Measurements from ENCODE around the gene HAO2. TPM values are rescaled to one million over a fixed set of nuclear protein-coding genes. Genes with fewer than 3 reads are reported as not detected.

The HAO2 gene
- total and polyA plus RNA-seq, 12 donors: 0.17 to 4.8 (median 0.86) TPM; not detected in 4

- intact Hi-C loops (cut with DNase I): no loop called here
- DNase-seq: no peak
- 92 to 96% (median 93%) methylated on average over 3 of the region's 3 CpGs for WGBS, 4 donors
- Histone ChIP-seq H3K9me3 (replicated peaks in 1 of 3) (no peaks in the 10 kb centered on the region), H3K27ac (no peak overlapping the region), H3K27me3 (no peaks in the 10 kb centered on the region), H3K4me3 (no peak overlapping the region), H3K4me1 (replicated peaks in 1 of 2) (no peaks in the 10 kb centered on the region), H3K36me3 (replicated peaks in 1 of 2) (no peaks in the 10 kb centered on the region)
- TF ChIP-seq CTCF (IDR thresholded peaks at IDR 0.05): no peak
- no peak for TF ChIP-seq POLR2A (IDR thresholded peaks at IDR 0.05)
These were observed 14.7 kb upstream of the HAO2 start for GRCh38 chr1:119353836-119354235.

GRCh38 chr1:119358636-119359035, 9.9 kb upstream of the HAO2 start:
- H3K27ac ChIP-seq: no peak overlapping the region
- H3K9me3 ChIP-seq (replicated peaks in 1 of 3): no peaks in the 10 kb centered on the region
- 85 to 91% (median 89%) methylated on average over 3 to 4 of the region's 4 CpGs for WGBS, 4 donors
- H3K4me3 ChIP-seq: no peak overlapping the region
- no peak for DNase-seq
- no peaks in the 10 kb centered on the region for H3K27me3 ChIP-seq
- TF ChIP-seq CTCF (IDR thresholded peaks at IDR 0.05): no peak
- TF ChIP-seq POLR2A (IDR thresholded peaks at IDR 0.05): no peak
- no peaks in the 10 kb centered on the region for H3K36me3 ChIP-seq (replicated peaks in 1 of 2)
- intact Hi-C loops (cut with DNase I): no loop called here
- no peaks in the 10 kb centered on the region for H3K4me1 ChIP-seq (replicated peaks in 1 of 2)

GRCh38 chr1:119359730-119360129, 8.9 kb upstream of the HAO2 start:
- no peak for DNase-seq
- intact Hi-C loops (cut with DNase I): loop anchor here in 1 of 2 donors (5.0 to 10.0 kb wide), 2 partner anchors 77 to 1205 kb away; no protein-coding TSS in a partner anchor
- no peaks in the 10 kb centered on the region for H3K27me3 ChIP-seq
- H3K9me3 ChIP-seq (replicated peaks in 1 of 3): no peaks in the 10 kb centered on the region
- no peaks in the 10 kb centered on the region for H3K36me3 ChIP-seq (replicated peaks in 1 of 2)
- no peak overlapping the region for H3K4me3 ChIP-seq
- no peak overlapping the region for H3K27ac ChIP-seq
- no peaks in the 10 kb centered on the region for H3K4me1 ChIP-seq (replicated peaks in 1 of 2)
- WGBS, 4 donors: 90 to 97% (median 93%) methylated on average over 4 of the region's 4 CpGs
- TF ChIP-seq CTCF (IDR thresholded peaks at IDR 0.05) (no peak), POLR2A (IDR thresholded peaks at IDR 0.05) (no peak)

- Histone ChIP-seq H3K9me3 (replicated peaks in 1 of 3) (no peaks in the 10 kb centered on the region), H3K27me3 (no peaks in the 10 kb centered on the region), H3K4me3 (no peak overlapping the region), H3K4me1 (replicated peaks in 1 of 2) (no peaks in the 10 kb centered on the region), H3K27ac (no peak overlapping the region), H3K36me3 (replicated peaks in 1 of 2) (no peaks in the 10 kb centered on the region)
- 90 to 100% (median 94%) methylated on average over 1 of the region's 1 CpG for WGBS, 4 donors
- TF ChIP-seq CTCF (IDR thresholded peaks at IDR 0.05) (no peak), POLR2A (IDR thresholded peaks at IDR 0.05) (no peak)
- intact Hi-C loops (cut with DNase I): loop anchor here in 1 of 2 donors (5.0 to 10.0 kb wide), 2 partner anchors 79 to 1206 kb away; no protein-coding TSS in a partner anchor
- no peak for DNase-seq
These were observed 7.4 kb upstream of the HAO2 start for GRCh38 chr1:119361205-119361604.

All from adrenal gland (tissue), 12 donors.